ENCODE measurements around the gene PPP1R13B. TPM values are rescaled to one million over a fixed set of nuclear protein-coding genes. Genes with fewer than 3 reads are reported as not detected.

PPP1R13B gene
- total RNA-seq, 4 donors from 2014 or later: 5.6 to 71.6 (median 18.2) TPM

DNA sequence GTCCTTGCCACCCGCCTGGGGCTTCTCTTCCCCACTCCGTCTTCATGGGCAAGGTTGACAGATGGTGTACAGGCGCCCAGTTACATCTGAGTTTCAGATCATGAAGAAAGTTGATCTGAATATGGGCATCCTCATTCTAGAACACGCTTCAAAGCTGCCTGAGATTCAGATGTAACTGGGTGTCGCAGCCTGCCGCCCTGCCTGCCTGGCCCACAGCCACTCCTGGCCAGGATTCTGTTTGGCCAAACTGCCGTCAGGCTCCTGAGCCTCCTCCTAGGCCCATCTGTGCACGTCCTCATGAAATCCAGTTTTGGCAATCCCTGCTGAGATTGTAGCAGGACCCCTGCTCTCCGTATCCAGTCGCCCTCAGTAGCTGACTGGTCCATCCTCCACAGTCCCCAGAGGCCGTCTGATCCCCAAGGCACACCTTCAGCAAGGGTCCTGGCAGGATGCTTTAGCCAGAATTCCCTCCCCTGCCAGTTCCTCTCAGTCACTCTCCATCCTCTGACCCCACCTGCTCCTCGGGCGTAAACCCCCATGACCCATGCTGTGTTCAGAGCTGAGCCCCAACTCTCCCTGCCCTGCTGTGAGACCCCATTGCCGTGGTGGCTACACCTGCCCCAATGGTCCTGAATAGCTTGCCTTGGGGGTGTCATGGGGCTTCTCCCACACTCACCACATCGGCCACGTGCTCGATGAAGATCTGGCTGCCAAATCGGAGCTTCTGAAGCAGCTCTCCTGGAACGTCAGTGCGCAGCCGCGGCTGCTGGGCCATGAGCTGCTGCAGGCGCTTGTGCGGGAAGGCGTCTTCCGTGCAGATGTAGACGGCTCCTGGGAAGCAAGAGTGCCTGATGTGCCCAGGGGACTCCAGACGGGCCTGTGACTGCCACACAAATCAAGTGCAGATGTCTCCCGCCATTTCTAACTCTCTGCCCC lies 144.6 kb downstream of the PPP1R13B start:
- H3K27me3 ChIP-seq: no peaks in the 10 kb centered on the region
- peaks cover 1 to 5% of the 10 kb centered on the region in 2 donors for H3K4me1 ChIP-seq
- no peak for DNase-seq
- H3K36me3 ChIP-seq: no peaks in the 10 kb centered on the region
- H3K4me3 ChIP-seq: no peak overlapping the region
- TF ChIP-seq, protein P1, sequence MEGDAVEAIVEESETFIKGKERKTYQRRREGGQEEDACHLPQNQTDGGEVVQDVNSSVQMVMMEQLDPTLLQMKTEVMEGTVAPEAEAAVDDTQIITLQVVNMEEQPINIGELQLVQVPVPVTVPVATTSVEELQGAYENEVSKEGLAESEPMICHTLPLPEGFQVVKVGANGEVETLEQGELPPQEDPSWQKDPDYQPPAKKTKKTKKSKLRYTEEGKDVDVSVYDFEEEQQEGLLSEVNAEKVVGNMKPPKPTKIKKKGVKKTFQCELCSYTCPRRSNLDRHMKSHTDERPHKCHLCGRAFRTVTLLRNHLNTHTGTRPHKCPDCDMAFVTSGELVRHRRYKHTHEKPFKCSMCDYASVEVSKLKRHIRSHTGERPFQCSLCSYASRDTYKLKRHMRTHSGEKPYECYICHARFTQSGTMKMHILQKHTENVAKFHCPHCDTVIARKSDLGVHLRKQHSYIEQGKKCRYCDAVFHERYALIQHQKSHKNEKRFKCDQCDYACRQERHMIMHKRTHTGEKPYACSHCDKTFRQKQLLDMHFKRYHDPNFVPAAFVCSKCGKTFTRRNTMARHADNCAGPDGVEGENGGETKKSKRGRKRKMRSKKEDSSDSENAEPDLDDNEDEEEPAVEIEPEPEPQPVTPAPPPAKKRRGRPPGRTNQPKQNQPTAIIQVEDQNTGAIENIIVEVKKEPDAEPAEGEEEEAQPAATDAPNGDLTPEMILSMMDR (IDR thresholded peaks at IDR 0.05): no peak
- no peak for TF ChIP-seq POLR2A (IDR thresholded peaks at IDR 0.05)
- H3K27ac ChIP-seq: no peak overlapping the region
- H3K9me3 ChIP-seq: no peaks in the 10 kb centered on the region
- intact Hi-C loops (cut with DNase I; ENCODE audit: low total_unique reads): no loop called here

DNA sequence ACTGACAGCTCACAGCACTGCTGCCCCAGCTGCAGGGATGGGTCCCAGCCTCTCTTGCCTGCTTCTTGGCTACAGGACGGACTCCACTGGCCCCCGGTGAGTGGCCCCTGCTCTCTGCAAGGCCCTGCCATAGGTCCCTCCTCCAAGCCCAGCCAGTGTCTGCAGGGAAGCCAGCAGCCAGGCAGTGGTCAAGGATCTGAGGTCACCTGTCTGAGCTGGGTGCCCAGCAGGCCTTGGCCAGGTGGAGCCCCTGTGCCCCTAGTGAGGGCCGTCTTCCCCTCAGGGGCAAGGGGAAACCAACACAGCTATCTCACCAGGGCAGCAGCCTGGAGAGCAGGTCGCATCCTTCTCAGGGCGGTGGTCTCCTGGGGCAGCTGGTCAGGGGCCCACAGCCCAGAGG lies 145.3 kb downstream of the PPP1R13B start:
- TF ChIP-seq POLR2A (IDR thresholded peaks at IDR 0.05): no peak
- TF ChIP-seq, protein P1 (IDR thresholded peaks at IDR 0.05): no peak
- no peaks in the 10 kb centered on the region for H3K9me3 ChIP-seq
- DNase-seq: no peak
- no peaks in the 10 kb centered on the region for H3K36me3 ChIP-seq
- H3K27me3 ChIP-seq: no peaks in the 10 kb centered on the region
- H3K4me1 ChIP-seq: peaks cover 7 to 12% of the 10 kb centered on the region in 2 donors
- H3K4me3 ChIP-seq: no peak overlapping the region
- no peak overlapping the region for H3K27ac ChIP-seq
- intact Hi-C loops (cut with DNase I; ENCODE audit: low total_unique reads): no loop called here

DNA sequence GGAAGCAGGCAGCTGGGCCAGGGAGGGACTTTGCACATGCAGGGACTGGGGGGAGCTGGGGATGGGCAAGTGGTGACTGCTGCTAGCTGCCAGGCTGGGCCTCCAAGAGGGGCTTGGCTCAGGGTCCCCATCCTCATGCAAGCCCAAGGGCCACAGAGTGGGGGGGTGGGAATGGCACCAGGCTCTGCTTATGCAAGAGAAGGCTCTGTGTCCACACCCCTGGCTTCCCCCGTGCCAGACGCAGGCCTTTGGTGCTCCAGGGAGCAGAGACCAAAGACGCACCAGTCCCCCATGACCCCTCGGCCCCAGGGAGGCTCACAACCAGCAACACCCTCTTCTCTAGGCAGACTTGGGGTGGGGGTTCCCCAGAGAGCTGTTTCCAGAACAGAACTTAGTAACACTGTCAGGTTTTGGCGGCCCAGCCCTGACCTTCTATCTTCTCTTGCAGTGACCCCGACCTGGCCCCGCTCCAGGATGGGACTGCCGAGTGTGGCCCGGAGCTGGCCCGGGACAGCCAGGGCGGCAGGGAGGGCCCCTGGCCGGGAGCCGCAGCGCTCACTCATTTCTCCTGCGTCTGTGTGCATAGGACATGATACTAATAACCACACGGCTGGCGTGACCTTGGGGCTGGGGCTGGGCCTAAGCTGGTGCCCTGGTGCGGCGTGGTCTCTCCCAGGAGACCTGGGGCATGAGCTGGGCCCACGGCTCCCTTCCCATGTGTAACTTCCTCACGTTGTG lies 146.5 kb downstream of the PPP1R13B start:
- no peaks in the 10 kb centered on the region for H3K27me3 ChIP-seq
- no peak overlapping the region for H3K27ac ChIP-seq

DNA sequence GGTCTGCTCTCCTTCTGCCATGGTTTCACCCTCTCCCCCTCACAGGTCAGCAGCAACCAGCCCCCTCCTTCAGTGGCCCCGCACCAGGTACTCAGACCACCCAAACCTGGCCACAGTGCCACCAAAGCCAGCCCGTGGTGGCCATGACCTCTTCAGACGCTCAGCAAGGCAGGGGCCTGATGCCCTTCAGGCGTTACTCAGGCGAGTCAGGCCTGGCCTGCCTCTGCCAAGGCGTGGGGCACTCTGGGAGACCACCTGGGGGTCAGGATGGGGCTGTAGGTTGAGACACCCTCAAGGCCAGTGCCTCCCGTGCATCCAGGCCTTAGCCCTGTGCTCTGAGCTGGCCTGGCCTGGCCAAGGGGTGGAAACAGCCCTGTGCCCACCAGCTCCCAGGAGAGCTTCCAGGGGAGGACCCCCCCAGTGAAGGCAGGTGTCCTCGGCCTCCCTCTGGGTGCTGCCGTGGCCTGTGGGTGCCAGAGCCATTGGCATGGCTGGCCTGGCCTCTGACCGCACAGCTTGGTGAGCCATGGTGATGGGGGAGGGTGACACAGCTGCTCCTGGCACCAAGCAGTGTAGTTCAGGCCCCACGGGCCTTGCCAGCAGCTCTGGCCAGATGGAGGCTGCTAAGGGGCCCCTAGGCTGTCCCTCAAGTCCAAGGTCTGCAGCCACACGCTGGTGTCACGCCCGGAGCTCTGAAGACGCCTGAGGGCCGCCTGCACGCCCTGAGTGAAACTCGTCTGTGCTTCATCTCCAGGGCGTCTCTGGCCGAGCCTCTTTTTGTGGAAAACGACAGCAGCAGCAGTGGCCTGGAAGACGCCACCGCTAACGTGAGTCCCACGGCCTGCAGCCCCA lies 147.2 kb downstream of the PPP1R13B start:
- TF ChIP-seq, protein P1 (IDR thresholded peaks at IDR 0.05): no peak
- no peak for TF ChIP-seq POLR2A (IDR thresholded peaks at IDR 0.05)
- no peak for DNase-seq
- Histone ChIP-seq H3K27ac (no peak overlapping the region), H3K27me3 (no peaks in the 10 kb centered on the region), H3K9me3 (no peaks in the 10 kb centered on the region), H3K4me1 (peaks cover 11 to 17% of the 10 kb centered on the region in 2 donors), H3K4me3 (no peak overlapping the region), H3K36me3 (no peaks in the 10 kb centered on the region)
- intact Hi-C loops (cut with DNase I; ENCODE audit: low total_unique reads): no loop called here

More for the DNA sequence above, 146.5 kb downstream of the PPP1R13B start:
- no peak for DNase-seq
- Histone ChIP-seq H3K4me3 (no peak overlapping the region), H3K4me1 (peaks cover 11 to 17% of the 10 kb centered on the region in 2 donors), H3K36me3 (no peaks in the 10 kb centered on the region), H3K9me3 (no peaks in the 10 kb centered on the region)
- intact Hi-C loops (cut with DNase I; ENCODE audit: low total_unique reads): no loop called here
- TF ChIP-seq, protein P1 (IDR thresholded peaks at IDR 0.05): no peak
- TF ChIP-seq POLR2A (IDR thresholded peaks at IDR 0.05): no peak
